GM21526 (cell line): ENCODE results near the gene PLCH1.

ENCODE experiments used
- ATAC-seq: cut with Tn5 transposase; IDR thresholded peaks from one replicate; pipeline ENCODE4 v1.9.1; 2021; ENCODE audit warnings: moderate library complexity; ENCODE audit not compliant: unreplicated experiment, low FRiP score

PLCH1 gene

GRCh38 chr3:155365178-155365783 lies 379.6 kb downstream of the PLCH1 start:
- ATAC-seq: no peak

- ATAC-seq: no peak
Observed at GRCh38 chr3:155364492-155364891, 380.4 kb downstream of the PLCH1 start.

DNA sequence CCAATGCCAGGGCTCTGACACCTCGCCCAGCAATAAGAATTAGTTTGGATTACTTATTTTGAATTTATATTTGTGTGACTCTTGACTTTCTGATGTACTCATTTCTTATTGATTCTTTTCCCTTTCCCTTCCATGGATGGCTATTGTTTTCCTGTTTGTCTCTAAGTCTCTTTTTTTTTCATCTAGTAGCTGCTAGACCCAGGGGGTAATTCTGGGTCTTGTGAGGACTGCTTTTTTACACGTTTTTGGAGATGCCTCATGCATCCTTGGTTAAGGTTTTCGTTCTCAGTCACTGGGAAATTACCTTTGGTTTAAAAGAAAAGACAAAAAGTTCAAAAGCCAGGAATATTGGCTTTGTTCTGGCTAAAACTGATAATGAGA lies 381.2 kb downstream of the PLCH1 start:
- ATAC-seq: no peak

DNA sequence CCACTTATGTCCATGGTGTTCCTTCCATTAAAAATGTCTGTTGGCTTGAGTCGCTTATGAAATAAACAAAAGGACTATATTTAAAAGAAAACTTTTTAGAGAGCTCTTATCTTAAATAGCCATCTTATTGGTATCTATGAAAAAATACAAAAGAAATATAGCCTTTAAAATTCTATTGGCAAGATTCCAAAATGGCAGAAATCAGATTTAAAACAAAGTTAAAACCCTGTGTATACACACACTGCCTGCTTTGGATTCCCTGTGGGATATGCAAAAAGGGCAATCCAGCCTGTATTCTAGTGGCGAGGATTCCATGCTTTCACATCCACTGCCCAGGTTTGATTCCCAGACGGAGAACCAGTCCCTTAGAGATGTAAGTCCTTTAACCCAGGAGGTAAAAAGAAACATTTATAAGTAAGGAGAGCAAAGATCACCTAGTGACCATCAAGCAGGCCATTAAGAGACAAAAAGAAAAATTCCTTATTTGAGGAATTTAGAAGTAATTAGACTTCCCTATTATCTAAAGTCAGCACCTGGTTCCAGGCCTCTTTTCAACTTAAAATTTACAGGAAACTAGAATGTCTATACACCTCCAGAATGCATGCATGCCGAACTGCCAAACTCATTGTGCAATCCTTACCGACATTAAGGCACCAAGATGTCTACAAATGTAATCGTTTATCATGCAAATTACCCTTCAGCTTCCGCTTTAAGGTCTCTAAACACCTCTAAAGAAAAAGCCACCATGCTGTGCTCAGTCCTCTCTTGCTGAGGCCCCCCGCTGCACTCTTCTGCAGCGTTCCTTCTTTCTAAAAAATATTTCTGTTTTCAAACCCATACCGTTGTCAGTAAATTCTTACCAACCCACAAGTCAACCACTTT lies 381.8 kb downstream of the PLCH1 start:
- no peak for ATAC-seq

- no peak for ATAC-seq
Observed at GRCh38 chr3:155360281-155360680, 384.6 kb downstream of the PLCH1 start.

DNA sequence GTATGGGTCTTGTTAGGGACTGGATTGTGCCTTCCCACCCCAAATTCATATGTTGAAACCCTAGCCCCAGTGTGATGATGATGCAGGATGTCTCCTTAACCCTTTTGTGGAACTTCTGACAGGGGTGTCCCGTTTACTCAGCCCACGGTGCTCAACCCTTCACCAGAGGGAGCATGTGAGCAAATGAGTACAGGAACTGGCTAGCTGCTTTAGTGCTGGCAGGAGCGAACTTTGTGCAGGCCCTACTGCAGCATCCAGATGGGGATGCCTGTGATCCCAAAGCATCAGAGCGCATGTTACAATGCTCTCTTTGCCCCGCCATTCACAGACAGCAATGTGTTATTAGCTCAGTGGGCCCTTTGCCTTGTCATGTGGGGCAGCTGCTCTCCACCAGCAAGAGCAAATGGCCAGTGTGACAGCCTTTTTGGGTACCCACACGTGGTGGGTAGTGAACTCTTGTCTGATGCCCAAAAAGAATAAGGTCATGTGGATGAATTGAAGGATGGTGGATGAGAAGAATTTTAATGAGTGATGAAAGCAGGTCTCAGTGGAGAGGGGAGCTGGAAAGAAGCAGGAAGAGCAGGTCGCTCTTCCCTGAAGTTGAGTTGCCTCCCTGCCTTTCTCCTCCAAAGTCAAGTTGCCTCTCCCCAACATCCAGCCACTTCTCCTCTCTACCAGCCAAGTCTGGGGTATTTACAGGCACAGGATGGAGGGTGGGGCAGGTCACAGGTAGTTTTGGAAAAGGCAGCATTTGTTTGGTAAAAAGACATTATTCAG lies 388.1 kb downstream of the PLCH1 start:
- no peak for ATAC-seq

DNA sequence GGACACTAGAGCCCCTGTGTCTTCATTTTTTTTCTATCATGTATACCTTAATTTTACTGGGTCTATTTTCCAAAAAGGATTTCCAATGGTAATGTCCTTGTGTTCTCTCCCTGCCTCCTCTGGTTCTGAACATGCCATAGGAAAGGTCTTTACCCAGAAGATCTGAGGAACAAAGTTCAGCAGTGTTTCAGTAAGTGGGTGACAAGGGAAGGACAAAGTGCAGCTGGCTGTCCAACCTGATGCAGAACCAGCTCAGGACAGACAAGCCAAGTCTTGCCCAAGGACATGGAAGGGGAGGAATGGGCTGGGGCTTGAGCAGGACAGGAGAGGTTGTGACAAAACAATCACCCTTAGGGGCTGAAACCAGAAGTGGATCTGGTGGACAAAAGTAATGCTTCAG lies 390.2 kb downstream of the PLCH1 start:
- no peak for ATAC-seq

DNA sequence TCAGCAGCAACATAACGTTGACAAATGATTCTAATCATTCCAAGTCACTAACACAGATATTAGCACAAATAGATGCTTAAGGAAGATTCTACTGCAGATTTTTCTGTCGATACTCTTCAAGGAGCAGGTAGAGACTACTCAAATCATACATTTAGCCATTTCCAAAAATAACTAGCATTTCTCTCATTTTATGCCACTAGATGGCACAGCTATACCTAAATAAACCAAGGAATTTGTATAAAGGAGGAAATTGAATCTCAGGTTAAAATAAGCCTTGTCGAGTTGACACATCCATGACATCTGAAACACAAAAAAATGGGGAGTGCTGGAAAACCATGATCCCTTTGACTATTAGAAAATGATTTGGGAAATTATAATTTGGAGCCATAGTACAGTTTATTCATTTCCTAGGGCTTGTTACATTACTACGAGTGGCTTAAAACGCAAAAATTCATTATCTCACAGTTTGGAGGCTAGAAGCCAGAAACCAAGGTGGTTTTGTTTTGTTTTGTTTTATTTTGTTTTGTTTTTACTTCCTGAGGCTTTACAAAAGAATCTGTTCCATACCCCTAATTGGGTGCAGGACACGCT lies 391.9 kb downstream of the PLCH1 start:
- no peak for ATAC-seq

DNA sequence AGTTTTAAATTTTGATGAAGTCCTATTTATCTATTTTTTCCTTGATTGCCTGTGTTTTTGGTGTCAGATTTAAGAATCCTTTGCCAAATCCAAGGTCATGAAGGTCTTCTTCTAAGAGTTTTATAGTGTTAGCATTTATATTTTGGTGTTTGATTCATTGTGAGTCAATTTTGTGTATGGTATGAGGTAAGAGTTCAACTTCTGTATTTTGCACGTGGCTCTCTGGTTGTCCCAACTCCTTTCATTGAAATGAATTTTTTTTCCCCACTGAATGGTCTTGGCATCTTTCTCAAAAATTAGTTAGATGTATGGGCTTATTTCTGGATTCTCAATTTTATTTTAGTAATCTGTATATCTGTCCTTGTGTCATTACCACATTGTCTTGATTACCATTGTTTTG lies 394.3 kb downstream of the PLCH1 start:
- ATAC-seq: no peak

GRCh38 chr3:155347901-155348300 lies 397.0 kb downstream of the PLCH1 start:
- no peak for ATAC-seq

- ATAC-seq: no peak
Observed at GRCh38 chr3:155342344-155342743, 402.5 kb downstream of the PLCH1 start.

DNA sequence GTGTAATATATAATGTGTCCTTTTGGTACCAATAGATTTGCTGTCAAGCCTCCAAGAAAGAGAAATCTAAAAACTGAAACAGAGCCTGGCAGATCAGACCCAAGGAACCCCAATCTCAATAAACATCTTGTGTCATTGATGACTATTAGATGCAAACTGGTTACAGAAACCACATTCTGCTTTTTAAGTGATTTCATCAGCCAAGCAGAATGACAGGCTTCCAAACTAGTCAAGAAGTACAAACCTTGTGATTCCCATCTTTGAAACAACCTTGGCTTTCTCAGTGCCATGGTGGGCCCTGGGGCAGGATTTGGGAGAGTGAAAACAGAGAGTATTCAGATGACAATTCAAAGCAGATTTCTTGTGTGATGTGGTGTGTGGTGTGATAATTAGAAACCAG lies 405.8 kb downstream of the PLCH1 start:
- ATAC-seq: no peak

DNA sequence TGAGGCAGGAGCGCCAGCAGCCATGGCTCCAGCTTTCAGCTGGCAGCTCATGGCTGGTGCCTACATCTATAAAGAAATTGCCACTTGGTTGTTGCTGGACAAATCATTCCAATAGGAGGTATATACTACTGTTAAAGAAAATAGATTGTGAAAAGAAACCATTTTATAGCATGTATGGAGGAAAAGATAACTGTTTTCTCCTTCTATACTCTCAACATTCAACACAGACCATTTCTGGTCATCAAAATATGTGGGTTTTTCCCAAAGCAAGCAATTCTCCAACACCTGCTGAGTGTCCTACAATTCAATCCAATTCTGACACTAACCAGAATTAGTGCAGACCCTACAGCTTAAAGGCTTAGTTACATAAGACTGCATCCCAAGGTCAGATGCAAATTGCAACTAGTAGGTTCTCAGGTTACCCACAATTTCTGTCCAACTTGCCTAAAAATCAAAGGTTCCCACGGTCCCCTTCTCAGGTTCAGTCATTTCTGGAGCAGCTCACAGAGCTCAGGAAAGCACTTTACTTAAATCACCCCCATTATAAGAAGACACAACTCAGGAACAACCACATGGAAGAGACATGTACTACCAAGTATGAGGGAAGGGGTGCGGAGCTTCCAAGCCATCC lies 409.0 kb downstream of the PLCH1 start:
- ATAC-seq: no peak

DNA sequence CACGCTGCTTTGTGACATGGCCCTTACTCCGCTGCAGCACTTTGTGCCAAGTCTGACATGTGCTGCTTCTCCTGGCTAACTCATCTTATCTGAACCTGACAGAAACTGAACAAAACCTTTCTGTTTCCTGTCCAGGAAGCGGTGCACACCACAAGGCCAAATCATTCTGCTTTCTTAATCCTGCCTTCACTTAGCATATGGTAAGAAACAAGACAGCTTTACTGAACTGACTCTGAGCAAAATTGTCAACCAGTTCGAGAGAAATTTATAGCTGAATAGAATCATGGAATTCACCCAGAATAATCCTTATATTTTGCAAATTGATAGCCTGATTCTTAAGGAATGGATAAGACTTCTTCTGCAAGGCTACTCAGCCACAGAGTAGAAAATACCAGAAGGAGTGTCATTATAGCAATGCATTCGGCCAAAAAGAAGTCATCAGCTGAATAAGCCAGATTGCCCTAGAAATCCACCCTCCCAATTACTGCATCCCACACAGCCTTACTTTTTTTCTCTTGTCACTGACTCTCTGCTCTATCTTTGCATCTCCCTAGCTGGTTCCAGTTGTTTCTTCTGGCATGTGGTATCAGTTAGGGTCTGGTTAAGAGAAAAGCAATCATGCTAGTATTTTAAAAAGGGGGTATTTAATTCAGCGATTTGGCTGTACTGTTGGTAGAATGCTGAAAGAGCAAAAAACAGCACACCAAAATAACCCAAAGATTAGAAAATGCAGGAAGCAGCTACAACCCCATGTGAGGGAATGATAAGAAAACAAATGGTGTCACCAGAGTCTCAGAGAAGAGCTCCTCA lies 409.8 kb downstream of the PLCH1 start:
- peak; percentile 97 for ATAC-seq

DNA sequence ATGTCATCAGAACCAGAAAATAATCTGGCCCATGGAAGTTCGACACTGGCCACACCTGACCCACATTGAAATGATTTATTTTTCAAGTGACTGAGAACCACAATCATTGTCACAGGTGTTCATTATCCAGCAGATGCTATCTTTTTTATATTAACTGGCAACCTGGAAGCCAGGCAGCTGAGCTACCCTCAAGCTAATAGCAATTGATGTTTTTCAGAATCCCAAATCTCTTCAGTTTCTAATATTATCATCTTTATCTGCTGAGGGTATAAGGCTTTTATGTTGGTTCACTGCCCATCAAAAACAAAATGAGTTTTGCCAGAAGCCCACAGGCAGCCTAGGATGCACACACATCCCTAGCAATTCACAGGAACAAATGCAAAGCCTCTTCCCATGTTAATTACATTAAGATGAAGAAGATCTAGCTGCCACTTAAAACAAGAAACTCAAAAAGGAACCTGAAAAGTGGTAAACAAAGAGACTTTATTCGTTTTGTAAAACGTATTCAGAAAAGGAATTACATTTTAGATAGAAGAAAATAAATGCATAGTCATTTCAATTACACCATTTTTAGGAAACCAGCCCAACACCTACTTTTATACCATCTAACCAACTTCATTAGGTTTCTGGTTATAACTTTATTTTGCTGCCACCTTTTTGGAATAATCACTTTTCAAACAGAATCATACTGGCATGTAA lies 410.5 kb downstream of the PLCH1 start:
- ATAC-seq: no peak

DNA sequence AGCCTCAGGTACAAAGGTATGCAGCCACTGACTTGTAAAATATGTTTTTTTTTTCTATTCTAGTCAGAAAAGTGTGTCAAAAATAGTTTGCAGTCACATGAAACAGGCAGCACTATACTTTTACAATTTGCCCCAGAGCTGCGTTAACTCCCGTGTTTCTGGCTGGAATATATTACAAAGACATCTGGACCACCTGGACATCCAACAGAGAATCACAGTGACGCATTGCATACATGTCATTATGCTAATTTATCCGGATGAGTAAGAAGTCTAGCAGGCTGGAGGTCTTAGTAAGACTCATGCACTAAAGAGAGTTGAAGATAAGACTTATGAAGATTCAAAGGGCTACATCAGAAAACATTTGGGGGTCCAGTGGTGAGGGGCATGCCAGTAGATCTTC lies 412.2 kb downstream of the PLCH1 start:
- no peak for ATAC-seq

DNA sequence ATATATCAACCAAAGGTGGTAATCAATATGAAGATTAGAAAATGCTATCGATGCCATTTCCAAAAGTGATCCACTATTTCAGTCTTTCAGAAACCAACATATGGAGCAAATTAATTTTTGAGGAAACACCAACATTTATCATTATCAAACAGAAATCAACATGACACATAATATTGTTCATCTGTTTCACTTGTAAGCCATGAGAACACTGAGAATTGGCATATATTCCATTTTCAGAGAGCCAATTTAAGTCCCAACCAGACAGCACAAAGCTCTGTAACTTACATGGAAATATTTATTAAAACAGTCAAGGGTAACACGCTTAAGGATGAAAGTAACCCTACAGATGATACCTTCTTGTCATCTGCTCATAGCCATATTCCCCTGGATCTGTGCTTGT lies 413.8 kb downstream of the PLCH1 start:
- no peak for ATAC-seq

DNA sequence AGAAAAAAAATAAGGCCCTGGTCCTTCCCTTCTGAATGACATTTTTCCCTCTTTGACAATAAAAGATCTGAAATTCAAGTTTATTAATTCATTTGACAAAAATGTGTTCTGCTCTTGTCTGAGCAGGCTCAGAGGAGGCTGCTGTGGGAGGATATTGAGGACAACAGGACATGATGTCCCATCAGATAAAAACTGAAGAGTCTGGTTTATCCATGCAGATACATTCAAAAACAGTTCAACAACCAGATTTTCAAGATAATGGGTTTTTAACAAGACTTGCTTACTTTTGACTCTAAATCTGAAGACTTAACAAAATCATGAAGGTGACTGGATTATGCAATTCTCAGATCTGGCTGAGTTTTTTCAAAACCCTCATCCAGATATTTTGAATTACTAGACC lies 414.5 kb downstream of the PLCH1 start:
- no peak for ATAC-seq

- no peak for ATAC-seq
Observed at GRCh38 chr3:155329513-155330048, 415.3 kb downstream of the PLCH1 start.
